ENCODE measurements around the gene BMP7. TPM values are rescaled to one million over a fixed set of nuclear protein-coding genes. Genes with fewer than 3 reads are reported as not detected.

BMP7 gene
- total and polyA plus RNA-seq, 12 donors, result 0.74 to 6.7 (median 2.2) TPM; not detected in 3

DNA sequence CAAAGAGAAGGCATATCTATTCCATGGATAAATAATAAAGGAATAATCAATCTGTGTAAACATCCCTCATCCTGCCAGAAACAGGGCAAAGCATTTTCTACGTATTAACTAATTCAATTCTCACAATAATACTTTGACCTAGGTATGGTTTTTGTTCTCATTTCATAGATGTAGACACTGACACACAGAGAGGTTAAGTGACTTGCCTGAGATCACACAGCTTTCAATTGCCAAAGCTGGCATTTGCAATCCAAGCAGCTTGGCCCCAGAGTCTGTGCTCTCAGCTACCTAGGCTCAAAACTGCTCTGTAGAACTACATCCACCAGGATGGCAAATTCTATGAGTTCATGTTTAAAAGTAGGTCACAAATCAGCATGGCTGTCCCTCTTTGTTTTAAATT, 124.9 kb downstream of the BMP7 start:
- Histone ChIP-seq H3K27me3 (peaks cover 4% of the 10 kb centered on the region), H3K4me3 (no peak overlapping the region), H3K27ac (no peak overlapping the region), H3K9me3 (replicated peaks in 1 of 3) (no peaks in the 10 kb centered on the region), H3K4me1 (replicated peaks in 1 of 2) (no peaks in the 10 kb centered on the region), H3K36me3 (replicated peaks in 1 of 2) (no peaks in the 10 kb centered on the region)
- 71 to 78% (median 72%) methylated on average over 1 of the region's 1 CpG for WGBS, 4 donors
- no peak for TF ChIP-seq POLR2A (IDR thresholded peaks at IDR 0.05)
- TF ChIP-seq, protein P1, sequence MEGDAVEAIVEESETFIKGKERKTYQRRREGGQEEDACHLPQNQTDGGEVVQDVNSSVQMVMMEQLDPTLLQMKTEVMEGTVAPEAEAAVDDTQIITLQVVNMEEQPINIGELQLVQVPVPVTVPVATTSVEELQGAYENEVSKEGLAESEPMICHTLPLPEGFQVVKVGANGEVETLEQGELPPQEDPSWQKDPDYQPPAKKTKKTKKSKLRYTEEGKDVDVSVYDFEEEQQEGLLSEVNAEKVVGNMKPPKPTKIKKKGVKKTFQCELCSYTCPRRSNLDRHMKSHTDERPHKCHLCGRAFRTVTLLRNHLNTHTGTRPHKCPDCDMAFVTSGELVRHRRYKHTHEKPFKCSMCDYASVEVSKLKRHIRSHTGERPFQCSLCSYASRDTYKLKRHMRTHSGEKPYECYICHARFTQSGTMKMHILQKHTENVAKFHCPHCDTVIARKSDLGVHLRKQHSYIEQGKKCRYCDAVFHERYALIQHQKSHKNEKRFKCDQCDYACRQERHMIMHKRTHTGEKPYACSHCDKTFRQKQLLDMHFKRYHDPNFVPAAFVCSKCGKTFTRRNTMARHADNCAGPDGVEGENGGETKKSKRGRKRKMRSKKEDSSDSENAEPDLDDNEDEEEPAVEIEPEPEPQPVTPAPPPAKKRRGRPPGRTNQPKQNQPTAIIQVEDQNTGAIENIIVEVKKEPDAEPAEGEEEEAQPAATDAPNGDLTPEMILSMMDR (IDR thresholded peaks at IDR 0.05), result no peak
- no peak for DNase-seq
- intact Hi-C loops (cut with DNase I), result no loop called here

DNA sequence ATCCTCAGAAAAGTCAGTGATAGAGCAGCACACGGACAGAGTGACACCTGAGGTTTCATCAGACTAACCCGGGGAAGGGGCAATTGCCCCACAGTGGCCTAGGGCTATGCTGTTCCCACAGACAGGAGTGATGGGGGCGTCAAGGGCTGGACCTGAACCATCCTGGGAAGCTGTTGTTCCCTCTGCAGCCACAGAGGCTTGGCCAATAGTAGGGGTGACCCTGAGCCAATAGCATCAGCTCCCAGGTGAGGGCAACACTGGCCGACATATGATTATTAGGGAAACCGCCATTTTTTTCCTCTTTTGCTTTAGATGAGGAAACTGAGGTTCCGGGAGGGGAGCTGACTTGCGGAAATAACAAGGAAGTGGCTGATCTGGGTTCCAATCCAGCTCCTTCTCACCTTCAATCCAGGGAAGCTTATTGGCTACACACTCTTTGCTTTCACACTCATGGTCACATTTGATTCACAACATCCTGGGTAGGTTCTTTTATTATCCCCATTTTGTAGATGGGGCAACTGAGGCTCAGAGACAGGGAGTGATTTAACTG, 126.0 kb downstream of the BMP7 start:
- WGBS, 4 donors, result 65 to 78% (median 71%) methylated on average over 7 of the region's 7 CpGs
- Histone ChIP-seq H3K9me3 (replicated peaks in 1 of 3) (no peaks in the 10 kb centered on the region), H3K4me3 (no peak overlapping the region), H3K4me1 (replicated peaks in 1 of 2) (no peaks in the 10 kb centered on the region), H3K27me3 (peaks cover 4% of the 10 kb centered on the region), H3K27ac (no peak overlapping the region), H3K36me3 (replicated peaks in 1 of 2) (no peaks in the 10 kb centered on the region)
- intact Hi-C loops (cut with DNase I), result no loop called here
- no peak for TF ChIP-seq POLR2A (IDR thresholded peaks at IDR 0.05)
- TF ChIP-seq, protein P1 (IDR thresholded peaks at IDR 0.05), result no peak
- no peak for DNase-seq

DNA sequence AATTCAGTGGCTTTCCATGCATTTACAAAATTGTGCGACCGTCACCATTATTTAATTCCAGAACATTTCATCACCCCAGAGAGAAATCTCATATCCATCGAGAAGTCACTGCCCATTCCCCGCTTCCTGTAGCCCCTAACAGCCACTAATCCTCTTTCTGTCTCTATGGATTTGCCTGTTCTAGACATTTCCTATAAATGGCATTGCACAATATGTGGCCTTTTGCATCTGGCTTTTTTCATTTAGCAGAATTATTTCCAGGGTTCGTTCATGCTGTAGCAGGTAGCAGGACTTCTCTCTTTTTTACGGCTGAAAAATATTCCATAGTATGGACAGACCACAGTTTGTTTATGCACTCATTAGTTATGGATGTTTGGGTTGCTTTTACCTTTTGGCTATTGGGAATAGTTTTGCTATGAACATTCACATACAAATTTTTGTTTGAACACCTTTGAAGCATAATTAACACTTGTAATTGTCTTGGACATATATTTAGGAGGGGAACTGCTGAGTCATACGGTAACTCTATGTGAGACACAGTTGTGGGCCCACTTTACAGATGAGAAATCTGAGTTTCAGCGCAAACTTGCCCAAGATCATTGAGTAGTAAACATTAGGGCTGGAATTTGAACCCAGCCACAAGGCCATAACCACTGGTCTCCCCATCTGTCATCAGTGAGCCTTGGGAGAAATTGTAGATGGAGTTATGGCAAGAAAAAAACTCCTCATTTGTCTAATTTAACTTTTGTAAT, 126.9 kb downstream of the BMP7 start:
- Histone ChIP-seq H3K4me3 (no peak overlapping the region), H3K27ac (no peak overlapping the region), H3K4me1 (replicated peaks in 1 of 2) (no peaks in the 10 kb centered on the region), H3K27me3 (peaks cover 6% of the 10 kb centered on the region), H3K36me3 (replicated peaks in 1 of 2) (no peaks in the 10 kb centered on the region), H3K9me3 (replicated peaks in 1 of 3) (no peaks in the 10 kb centered on the region)
- DNase-seq, result no peak
- WGBS, 4 donors, result 79 to 91% (median 87%) methylated on average over 8 of the region's 8 CpGs
- intact Hi-C loops (cut with DNase I), result no loop called here
- TF ChIP-seq, protein P1 (IDR thresholded peaks at IDR 0.05), result no peak
- TF ChIP-seq POLR2A (IDR thresholded peaks at IDR 0.05), result no peak

DNA sequence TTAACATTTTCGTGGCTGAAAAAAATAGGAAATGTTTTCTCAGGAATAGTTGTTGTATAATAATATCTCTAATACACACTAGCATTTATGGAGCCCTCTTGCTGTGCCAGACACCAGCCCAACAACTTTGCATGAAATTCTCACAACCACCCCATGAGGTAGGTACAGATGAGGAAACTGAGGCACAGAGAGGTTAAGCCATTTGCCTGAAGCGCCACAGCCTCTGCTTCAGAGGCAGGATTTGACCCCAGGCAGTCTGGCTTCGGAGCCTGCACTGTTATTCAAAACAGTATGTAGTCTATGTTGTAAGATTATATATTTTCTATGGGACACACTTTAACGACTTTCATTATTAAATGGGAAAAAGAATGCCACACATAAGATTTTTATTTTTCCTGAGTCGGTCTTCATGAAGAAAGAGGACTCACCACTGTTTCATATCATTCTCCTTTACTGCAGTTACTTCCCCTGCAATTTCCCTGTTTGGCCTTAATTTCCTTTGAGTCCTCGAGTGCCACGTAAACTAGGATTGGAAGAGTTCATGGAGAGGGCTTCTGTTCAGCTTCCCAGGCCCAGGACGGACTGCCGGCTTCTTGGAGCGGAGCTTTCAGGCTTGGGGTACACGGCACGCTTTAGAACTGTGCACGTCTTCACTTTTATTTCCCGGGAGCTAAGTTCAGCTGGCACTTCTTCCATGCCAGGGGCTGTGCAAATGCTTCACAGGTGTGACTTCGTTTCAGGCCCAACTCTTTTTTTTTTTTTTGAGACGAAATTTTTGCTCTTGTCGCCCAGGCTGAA, 128.0 kb downstream of the BMP7 start:
- no peaks in the 10 kb centered on the region for H3K36me3 ChIP-seq (replicated peaks in 1 of 2)
- WGBS, 4 donors, result 73 to 83% (median 76%) methylated on average over 17 of the region's 17 CpGs
- H3K4me1 ChIP-seq (replicated peaks in 1 of 2), result no peaks in the 10 kb centered on the region
- no peak overlapping the region for H3K27ac ChIP-seq
- H3K9me3 ChIP-seq (replicated peaks in 1 of 3), result no peaks in the 10 kb centered on the region
- intact Hi-C loops (cut with DNase I), result no loop called here
- TF ChIP-seq, protein P1 (IDR thresholded peaks at IDR 0.05), result no peak
- no peak for TF ChIP-seq POLR2A (IDR thresholded peaks at IDR 0.05)
- H3K27me3 ChIP-seq, result peaks cover 9% of the 10 kb centered on the region
- DNase-seq, result no peak
- no peak overlapping the region for H3K4me3 ChIP-seq

All from adrenal gland (tissue), 12 donors.